Nephron (organoid): ENCODE measurements around the gene XYLB.

Experiments
- H3K27ac Mint-ChIP-seq, 3 experiments: 2 replicates each; pipeline ENCODE4 v1.8.0; 2020; ENCODE audit warnings: mixed read lengths in 3 of 3, mild to moderate bottlenecking in 2 of 3, moderate library complexity in 1 of 3
- H3K27me3 Mint-ChIP-seq: 2 replicates; pipeline ENCODE4 v1.8.0; 2021; ENCODE audit warnings: low read depth, mild to moderate bottlenecking, moderate library complexity, mixed read lengths
- H3K36me3 Mint-ChIP-seq: 2 replicates; pipeline ENCODE4 v1.8.0; 2020; ENCODE audit warnings: low read depth, mixed read lengths
- H3K4me1 Mint-ChIP-seq: 2 replicates; pipeline ENCODE4 v1.8.0; 2020; ENCODE audit warnings: mixed read lengths
- H3K4me3 Mint-ChIP-seq, 3 experiments: 2 replicates each; pipeline ENCODE4 v1.8.0; 2020; ENCODE audit warnings: mild to moderate bottlenecking in 3 of 3, mixed read lengths in 3 of 3, moderate library complexity in 2 of 3
- H3K9me3 Mint-ChIP-seq: 2 replicates; pipeline ENCODE4 v1.8.0; 2020; ENCODE audit warnings: mixed read lengths
- TF ChIP-seq, protein P1 (sequence below), 3 experiments: fragments of 200-600 bp; sonication (generic); IDR thresholded peaks; one replicate each; pipeline ENCODE4 v1.5.0; 2021; ENCODE audit warnings: antibody characterized with exemption in 3 of 3; ENCODE audit not compliant: unreplicated experiment in 3 of 3

XYLB gene

DNA sequence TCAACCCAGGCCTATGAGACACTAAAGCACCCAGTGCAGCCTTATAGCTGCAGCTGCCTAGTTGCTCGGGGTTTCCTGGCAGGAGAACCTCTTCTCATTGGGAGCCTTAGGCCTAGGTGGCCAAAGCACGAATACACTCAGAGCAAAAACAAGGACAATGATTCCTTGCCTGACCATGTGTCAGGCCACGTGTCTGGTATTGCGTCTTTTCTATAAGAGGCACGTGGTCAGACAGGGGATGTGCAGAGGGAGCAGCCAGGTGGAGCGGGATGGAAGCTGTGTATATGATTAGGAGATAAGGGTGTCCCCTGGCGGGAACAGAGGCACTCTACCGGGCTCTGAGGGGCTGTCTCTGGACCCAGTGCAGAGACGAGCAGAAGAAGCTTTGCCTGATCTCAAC is 38.1 kb upstream of the XYLB start:
- H3K27me3 Mint-ChIP-seq: peaks cover 4% of the 10 kb centered on the region
- H3K4me3 Mint-ChIP-seq: no peak overlapping the region
- H3K4me1 Mint-ChIP-seq: no peaks in the 10 kb centered on the region
- H3K27ac Mint-ChIP-seq: no peak overlapping the region
- peaks cover 7% of the 10 kb centered on the region for H3K9me3 Mint-ChIP-seq
- no peaks in the 10 kb centered on the region for H3K36me3 Mint-ChIP-seq
- TF ChIP-seq, protein P1, sequence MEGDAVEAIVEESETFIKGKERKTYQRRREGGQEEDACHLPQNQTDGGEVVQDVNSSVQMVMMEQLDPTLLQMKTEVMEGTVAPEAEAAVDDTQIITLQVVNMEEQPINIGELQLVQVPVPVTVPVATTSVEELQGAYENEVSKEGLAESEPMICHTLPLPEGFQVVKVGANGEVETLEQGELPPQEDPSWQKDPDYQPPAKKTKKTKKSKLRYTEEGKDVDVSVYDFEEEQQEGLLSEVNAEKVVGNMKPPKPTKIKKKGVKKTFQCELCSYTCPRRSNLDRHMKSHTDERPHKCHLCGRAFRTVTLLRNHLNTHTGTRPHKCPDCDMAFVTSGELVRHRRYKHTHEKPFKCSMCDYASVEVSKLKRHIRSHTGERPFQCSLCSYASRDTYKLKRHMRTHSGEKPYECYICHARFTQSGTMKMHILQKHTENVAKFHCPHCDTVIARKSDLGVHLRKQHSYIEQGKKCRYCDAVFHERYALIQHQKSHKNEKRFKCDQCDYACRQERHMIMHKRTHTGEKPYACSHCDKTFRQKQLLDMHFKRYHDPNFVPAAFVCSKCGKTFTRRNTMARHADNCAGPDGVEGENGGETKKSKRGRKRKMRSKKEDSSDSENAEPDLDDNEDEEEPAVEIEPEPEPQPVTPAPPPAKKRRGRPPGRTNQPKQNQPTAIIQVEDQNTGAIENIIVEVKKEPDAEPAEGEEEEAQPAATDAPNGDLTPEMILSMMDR (IDR thresholded peaks at IDR 0.05; ENCODE audit: unreplicated experiment in 3 of 3): no peak

DNA sequence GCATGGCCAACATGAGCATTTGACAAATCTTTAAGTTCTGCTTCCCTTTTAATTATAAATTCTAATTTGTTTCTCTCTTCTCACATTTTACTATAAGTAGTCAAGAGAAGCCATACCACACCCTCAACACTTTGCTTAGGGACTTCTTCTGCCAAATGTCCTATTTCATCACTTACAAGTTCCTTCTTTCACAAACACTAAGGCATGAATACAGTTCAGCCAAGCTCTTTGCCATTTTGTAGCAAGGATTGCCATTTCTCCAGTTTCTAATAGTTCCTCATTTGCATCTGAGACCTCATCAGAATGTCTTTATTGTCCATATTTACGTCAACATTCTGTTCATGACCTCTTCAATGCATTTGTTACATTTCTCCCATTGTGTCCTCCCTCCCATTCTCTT is 35.1 kb upstream of the XYLB start:
- Mint-ChIP-seq H3K4me3 (no peak overlapping the region), H3K4me1 (no peaks in the 10 kb centered on the region), H3K27me3 (peaks cover 11% of the 10 kb centered on the region), H3K36me3 (no peaks in the 10 kb centered on the region), H3K27ac (no peak overlapping the region), H3K9me3 (no peaks in the 10 kb centered on the region)
- TF ChIP-seq, protein P1 (IDR thresholded peaks at IDR 0.05; ENCODE audit: unreplicated experiment in 3 of 3): no peak

GRCh38 chr3:38311941-38312340 is 34.6 kb upstream of the XYLB start:
- Mint-ChIP-seq H3K27ac (no peak overlapping the region), H3K4me1 (no peaks in the 10 kb centered on the region), H3K4me3 (no peak overlapping the region), H3K27me3 (peaks cover 11% of the 10 kb centered on the region), H3K9me3 (no peaks in the 10 kb centered on the region), H3K36me3 (no peaks in the 10 kb centered on the region)
- TF ChIP-seq, protein P1 (IDR thresholded peaks at IDR 0.05; ENCODE audit: unreplicated experiment in 3 of 3): no peak

DNA sequence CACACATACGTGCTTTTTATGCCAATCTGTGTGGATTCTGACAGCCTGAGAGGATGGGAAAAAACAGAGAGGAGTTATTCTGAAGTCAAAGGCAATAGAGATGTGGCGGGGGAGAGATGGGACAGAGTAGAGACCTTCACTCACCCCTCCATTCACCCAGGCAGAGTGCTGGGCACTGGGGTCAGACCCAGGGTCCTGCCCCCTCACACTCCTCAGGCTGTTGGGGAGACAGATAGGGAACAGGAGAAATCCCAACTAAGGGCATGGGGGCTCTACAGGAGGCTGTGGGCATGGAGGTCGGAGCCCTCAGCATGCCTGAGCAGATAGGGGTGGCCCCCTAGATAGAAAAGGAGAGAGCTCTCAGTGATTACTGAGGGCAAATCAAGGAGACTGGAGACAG is 34.2 kb upstream of the XYLB start:
- no peaks in the 10 kb centered on the region for H3K4me1 Mint-ChIP-seq
- H3K36me3 Mint-ChIP-seq: no peaks in the 10 kb centered on the region
- H3K4me3 Mint-ChIP-seq: no peak overlapping the region
- peaks cover 11% of the 10 kb centered on the region for H3K27me3 Mint-ChIP-seq
- H3K27ac Mint-ChIP-seq: no peak overlapping the region
- TF ChIP-seq, protein P1 (IDR thresholded peaks at IDR 0.05; ENCODE audit: unreplicated experiment in 3 of 3): no peak
- H3K9me3 Mint-ChIP-seq: no peaks in the 10 kb centered on the region

GRCh38 chr3:38313263-38313662 is 33.3 kb upstream of the XYLB start:
- Mint-ChIP-seq H3K27ac (no peak overlapping the region), H3K4me1 (no peaks in the 10 kb centered on the region), H3K9me3 (no peaks in the 10 kb centered on the region), H3K36me3 (no peaks in the 10 kb centered on the region), H3K4me3 (no peak overlapping the region), H3K27me3 (peaks cover 11% of the 10 kb centered on the region)
- TF ChIP-seq, protein P1 (IDR thresholded peaks at IDR 0.05; ENCODE audit: unreplicated experiment in 3 of 3): no peak

DNA sequence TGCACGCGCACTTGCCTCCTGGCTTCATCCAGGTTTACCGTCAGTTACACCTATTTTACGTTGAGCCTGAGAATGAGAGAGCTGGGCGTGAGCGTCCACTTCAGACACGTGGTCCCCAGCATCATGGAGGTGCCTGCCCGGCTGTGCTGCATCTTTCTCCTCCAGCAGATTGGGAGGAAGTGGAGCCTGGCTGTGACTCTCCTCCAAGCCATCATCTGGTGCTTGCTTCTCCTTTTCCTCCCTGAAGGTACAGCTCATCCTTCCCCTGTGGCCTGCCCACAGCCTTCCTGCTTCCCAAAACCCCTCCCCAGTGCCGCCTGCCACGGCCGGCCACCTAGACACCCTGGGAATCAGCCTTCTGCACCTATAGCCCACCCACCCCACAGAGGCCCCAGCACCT is 32.9 kb upstream of the XYLB start:
- TF ChIP-seq, protein P1 (IDR thresholded peaks at IDR 0.05; ENCODE audit: unreplicated experiment in 3 of 3): no peak
- Mint-ChIP-seq H3K27me3 (peaks cover 11% of the 10 kb centered on the region), H3K9me3 (no peaks in the 10 kb centered on the region), H3K27ac (no peak overlapping the region), H3K4me3 (no peak overlapping the region), H3K36me3 (no peaks in the 10 kb centered on the region), H3K4me1 (no peaks in the 10 kb centered on the region)
